OCI-LY7 (cell line): Measurements from ENCODE around the gene SP140L.

Source experiments
- CTCF ChIP-seq: fragments of 200-600 bp; sonication (generic); conservative IDR thresholded peaks from 2 replicates; pipeline ENCODE4 v1.5.1; 2014; ENCODE audit warnings: mild to moderate bottlenecking, antibody characterized with exemption, low read length, moderate library complexity, mixed read lengths
- EZH2phosphoT487 ChIP-seq: fragments of 200-600 bp; sonication (generic); IDR thresholded peaks from 2 replicates; pipeline ENCODE4 v1.6.1; 2018; ENCODE audit warnings: low read depth, borderline replicate concordance, mild to moderate bottlenecking, mixed run types, antibody characterized with exemption, low read length, moderate library complexity, mixed read lengths

DNA sequence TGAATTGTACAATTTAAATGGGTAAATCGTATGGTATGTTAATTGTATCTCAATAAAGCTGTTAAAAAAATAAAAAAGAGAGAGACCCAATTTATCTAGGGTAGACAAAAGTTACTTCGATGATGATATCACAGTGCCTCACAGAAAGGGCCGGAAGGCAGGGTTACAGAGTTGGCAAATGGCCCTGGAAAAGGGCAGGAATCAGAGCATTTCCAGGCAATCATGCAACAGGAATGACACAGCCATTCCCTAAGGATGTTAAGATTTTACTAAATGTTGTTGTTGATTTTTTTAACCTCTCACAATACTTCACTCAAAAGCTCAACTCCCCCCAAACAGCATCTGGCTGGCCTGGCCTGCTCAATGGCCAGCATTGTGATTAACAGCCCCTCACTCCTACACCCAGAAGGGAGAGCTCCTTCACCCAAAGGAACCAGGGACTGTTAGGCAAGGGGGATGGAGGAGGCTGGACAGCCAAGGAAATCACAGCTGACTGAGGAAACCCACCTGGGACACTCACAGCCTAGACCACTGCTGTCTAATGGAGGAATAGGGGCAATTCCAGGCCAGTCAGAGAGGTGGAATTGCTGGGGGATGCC lies 81.3 kb downstream of the SP140L start:
- TF ChIP-seq CTCF, result no peak
- TF ChIP-seq EZH2phosphoT487, result no peak
